H9 (cell line): ENCODE data around the gene ATAD3B. TPM values are rescaled to one million over a fixed set of nuclear protein-coding genes. Genes with fewer than 3 reads are reported as not detected.

Experiments
- DNase-seq: peaks from one replicate; pipeline ENCODE4 v3.0.0-alpha.2; 2017
- H2AFZ ChIP-seq: one replicate; pipeline ENCODE4 v1.6.1; 2013; ENCODE audit warnings: mild to moderate bottlenecking, low read length, control low read depth, moderate library complexity
- H2AK5ac ChIP-seq: 2 replicates; pipeline ENCODE4 v1.6.1; 2013; ENCODE audit warnings: low read length, control low read depth, mixed read lengths; ENCODE audit not compliant: insufficient read length
- H2BK120ac ChIP-seq: one replicate; pipeline ENCODE4 v1.6.1; 2013; ENCODE audit warnings: low read depth, mild to moderate bottlenecking, low read length, control low read depth, inconsistent platforms; ENCODE audit not compliant: poor library complexity, severe bottlenecking
- H2BK12ac ChIP-seq: 2 replicates; pipeline ENCODE4 v1.6.1; 2013; ENCODE audit warnings: low read length, control low read depth, mixed read lengths, low read depth; ENCODE audit not compliant: insufficient read length
- H2BK15ac ChIP-seq: 2 replicates; pipeline ENCODE4 v1.6.1; 2013; ENCODE audit warnings: low read depth, low read length, control low read depth
- H2BK20ac ChIP-seq: one replicate; pipeline ENCODE4 v1.6.1; 2013; ENCODE audit warnings: low read depth, mild to moderate bottlenecking, low read length, control low read depth, inconsistent platforms; ENCODE audit not compliant: poor library complexity, severe bottlenecking
- H2BK5ac ChIP-seq: 2 replicates; pipeline ENCODE4 v1.6.1; 2013; ENCODE audit warnings: low read length, control low read depth, mixed read lengths; ENCODE audit not compliant: insufficient read length
- H3K14ac ChIP-seq: 2 replicates; pipeline ENCODE4 v1.6.1; 2013; ENCODE audit warnings: low read length, control low read depth; ENCODE audit not compliant: insufficient read depth
- H3K18ac ChIP-seq: 2 replicates; pipeline ENCODE4 v1.6.1; 2013; ENCODE audit warnings: low read depth, mild to moderate bottlenecking, mixed read lengths, low read length, control low read depth; ENCODE audit not compliant: insufficient read length
- H3K23ac ChIP-seq: 2 replicates; pipeline ENCODE4 v1.6.1; 2013; ENCODE audit warnings: low read length, control low read depth, mixed read lengths, low read depth; ENCODE audit not compliant: insufficient read length
- H3K23me2 ChIP-seq: 2 replicates; pipeline ENCODE4 v1.6.1; 2013; ENCODE audit warnings: low read depth, mild to moderate bottlenecking, mixed read lengths, low read length, control low read depth; ENCODE audit not compliant: insufficient read length, poor library complexity, severe bottlenecking
- H3K27ac ChIP-seq: 2 replicates; pipeline ENCODE4 v1.5.1; 2013; ENCODE audit warnings: low read length, control low read depth, mixed read lengths, low read depth; ENCODE audit not compliant: insufficient read length
- H3K27me3 ChIP-seq: 2 replicates; pipeline ENCODE4 v1.6.1; 2013; ENCODE audit warnings: low read length, control low read depth, inconsistent platforms; ENCODE audit not compliant: insufficient read depth
- H3K4ac ChIP-seq: 2 replicates; pipeline ENCODE4 v1.6.1; 2013; ENCODE audit warnings: low read depth, mild to moderate bottlenecking, control low read depth, inconsistent platforms, low read length, moderate library complexity
- H3K4me1 ChIP-seq: 2 replicates; pipeline ENCODE4 v1.6.1; 2013; ENCODE audit warnings: low read length, control low read depth, inconsistent platforms; ENCODE audit not compliant: insufficient read depth
- H3K4me2 ChIP-seq: 2 replicates; pipeline ENCODE4 v1.6.1; 2013; ENCODE audit warnings: low read length, control low read depth, mixed read lengths; ENCODE audit not compliant: insufficient read length, insufficient read depth
- H3K56ac ChIP-seq: 2 replicates; pipeline ENCODE4 v1.6.1; 2013; ENCODE audit warnings: low read depth, mild to moderate bottlenecking, mixed read lengths, low read length, control low read depth; ENCODE audit not compliant: insufficient read length
- H3K79me1 ChIP-seq: 2 replicates; pipeline ENCODE4 v1.6.1; 2013; ENCODE audit warnings: low read depth, mild to moderate bottlenecking, moderate library complexity, low read length, control low read depth, inconsistent platforms; ENCODE audit not compliant: insufficient read depth, poor library complexity, severe bottlenecking
- H3K79me2 ChIP-seq: 2 replicates; pipeline ENCODE4 v1.6.1; 2013; ENCODE audit warnings: low read length, control low read depth, inconsistent platforms; ENCODE audit not compliant: insufficient read depth
- H3K9ac ChIP-seq: 2 replicates; pipeline ENCODE4 v1.6.1; 2013; ENCODE audit warnings: low read length, control low read depth, mixed read lengths; ENCODE audit not compliant: insufficient read length; ENCODE audit errors: extremely low read depth
- H3K9me3 ChIP-seq: one replicate; pipeline ENCODE4 v1.6.1; 2013; ENCODE audit warnings: low read depth, low read length, inconsistent platforms; ENCODE audit not compliant: control insufficient read depth
- H3T11ph ChIP-seq: one replicate; pipeline ENCODE4 v1.6.1; 2013; ENCODE audit warnings: mild to moderate bottlenecking, low read length, control low read depth, inconsistent platforms
- H4K20me1 ChIP-seq: one replicate; pipeline ENCODE4 v1.6.1; 2013; ENCODE audit not compliant: control insufficient read depth, insufficient read length, insufficient read depth
- H4K5ac ChIP-seq: 2 replicates; pipeline ENCODE4 v1.6.1; 2013; ENCODE audit warnings: low read depth, mild to moderate bottlenecking, mixed read lengths, low read length, control low read depth; ENCODE audit not compliant: insufficient read length
- H4K8ac ChIP-seq: replicated peaks from 2 replicates; pipeline ENCODE4 v1.6.1; 2013; ENCODE audit warnings: low read length, control low read depth, mixed read lengths, low read depth; ENCODE audit not compliant: insufficient read length
- H4K91ac ChIP-seq: 2 replicates; pipeline ENCODE4 v1.6.1; 2013; ENCODE audit warnings: low read depth, mild to moderate bottlenecking, moderate library complexity, mixed read lengths, low read length, control low read depth; ENCODE audit not compliant: insufficient read length
- H3K27ac Mint-ChIP-seq, 3 experiments: 2 replicates in 2 of 3; 3 replicates in 1 of 3; pipeline ENCODE4 v1.8.0; 2020 to 2021; ENCODE audit warnings: mixed read lengths in 3 of 3, mild to moderate bottlenecking in 1 of 3, moderate library complexity in 1 of 3
- H3K27me3 Mint-ChIP-seq: 2 replicates; pipeline ENCODE4 v1.8.0; 2021; ENCODE audit warnings: low read depth, mild to moderate bottlenecking, moderate library complexity, mixed read lengths
- H3K36me3 Mint-ChIP-seq, 3 experiments: 2 replicates in 2 of 3; 3 replicates in 1 of 3; pipeline ENCODE4 v1.8.0; 2020 to 2021; ENCODE audit warnings: low read depth in 3 of 3, mixed read lengths in 3 of 3; ENCODE audit not compliant: insufficient read depth in 1 of 3
- H3K4me1 Mint-ChIP-seq, 2 experiments: 2 replicates each; pipeline ENCODE4 v1.8.0; 2020; ENCODE audit warnings: mixed read lengths in 2 of 2
- H3K4me3 Mint-ChIP-seq, 2 experiments: 2 replicates in 1 of 2; 3 replicates in 1 of 2; pipeline ENCODE4 v1.8.0; 2020 to 2021; ENCODE audit warnings: mild to moderate bottlenecking in 2 of 2, mixed read lengths in 2 of 2, moderate library complexity in 1 of 2
- H3K9me3 Mint-ChIP-seq, 2 experiments: 2 replicates in 1 of 2; 3 replicates in 1 of 2; pipeline ENCODE4 v1.8.0; 2020; ENCODE audit warnings: mild to moderate bottlenecking in 2 of 2, mixed read lengths in 2 of 2, moderate library complexity in 1 of 2
- CTCF ChIP-seq: fragments of 200-600 bp; sonication (generic); conservative IDR thresholded peaks from 3 replicates; pipeline ENCODE4 v1.8.0; 2021; ENCODE audit warnings: antibody characterized with exemption, mild to moderate bottlenecking
- WGBS: extraction: QIAGEN DNeasy Blood & Tissue Kit; methylation state at CpG from one replicate; pipeline ENCODE4 v1.1.7; 2013; ENCODE audit warnings: missing lambda C conversion rate, low lambda C conversion rate, mixed read lengths; ENCODE audit not compliant: insufficient read length; ENCODE audit errors: extremely low coverage; 5-methylcytosine and 5-hydroxymethylcytosine counted together
- total RNA-seq: library from RNA; stranded (reverse); gene quantifications from 2 replicates; pipeline ENCODE4 v1.2.1, GENCODE V29; 2021

Gene ATAD3B
- total RNA-seq, 1 experiment from 2014 or later, result 78.6 TPM

GRCh38 chr1:1542766-1543705, 71.5 kb downstream of the ATAD3B start:
- Histone ChIP-seq H3K79me2 (no peaks in the 10 kb centered on the region), H2BK20ac (no peak overlapping the region), H3T11ph (no peak overlapping the region), H3K23ac (no peak overlapping the region), H3K18ac (no peak overlapping the region), H4K20me1 (no peaks in the 10 kb centered on the region), H3K4me2 (no peak overlapping the region), H3K79me1 (no peaks in the 10 kb centered on the region), H3K9ac (no peak overlapping the region), H2BK12ac (no peak overlapping the region), H4K91ac (no peak overlapping the region), H3K27ac (no peak overlapping the region), H2AFZ (no peak overlapping the region), H2BK5ac (no peak overlapping the region), H3K27me3 (no peaks in the 10 kb centered on the region), H2AK5ac (no peak overlapping the region), H3K14ac (no peak overlapping the region), H3K4me1 (no peaks in the 10 kb centered on the region), H2BK15ac (no peak overlapping the region), H2BK120ac (no peak overlapping the region), H3K4ac (no peak overlapping the region), H3K23me2 (peaks cover 7% of the 10 kb centered on the region), H3K9me3 (no peaks in the 10 kb centered on the region), H4K5ac (no peak overlapping the region), H3K56ac (no peak overlapping the region), H4K8ac (no peak overlapping the region)
- no peak overlapping the region for H3K4me3 Mint-ChIP-seq
- no peaks in the 10 kb centered on the region; the same call in 1 of the 2 replicates for H3K27me3 Mint-ChIP-seq
- WGBS, result no CpG with 5 or more reads among the region's 45 CpGs
- H3K36me3 Mint-ChIP-seq, result peaks cover 2 to 41% (median 37%) of the 10 kb centered on the region in 3 experiments; a peak in 6 of 7 replicates
- no peaks in the 10 kb centered on the region; a peak in 1 of 5 replicates for H3K9me3 Mint-ChIP-seq
- no peak for TF ChIP-seq CTCF
- H3K27ac Mint-ChIP-seq, result no peak overlapping the region
- H3K4me1 Mint-ChIP-seq, result peaks cover 0 to 4% of the 10 kb centered on the region in 2 experiments; a peak in 2 of 4 replicates
- DNase-seq, result no peak
